Kidney (tissue), 14 donors: ENCODE measurements around the gene LNX1. TPM values are rescaled to one million over a fixed set of nuclear protein-coding genes. Genes with fewer than 3 reads are reported as not detected.

Source experiments
- DNase-seq, 5 donors: peaks; one replicate each; pipeline ENCODE4 v3.0.0-alpha.2; 2013 to 2020
- FAIRE-seq: peaks from 2 replicates; lab custom pipeline; 2012; peaks lifted over from hg19 to GRCh38; lab: Jason Lieb, UNC
- H3K27ac ChIP-seq, 2 donors: one replicate each; pipeline ENCODE4 v1.7.0; 2013; ENCODE audit warnings: low read depth in 2 of 2, low read length in 2 of 2, inconsistent platforms in 1 of 2
- H3K27me3 ChIP-seq: one replicate; pipeline ENCODE4 v1.7.1; 2013; ENCODE audit warnings: low read length, inconsistent platforms; ENCODE audit not compliant: control insufficient read depth, insufficient read depth
- H3K36me3 ChIP-seq, 3 donors: one replicate each; pipeline versions ENCODE4 v1.7.0 to v1.7.1; 2013; ENCODE audit warnings: low read length in 3 of 3, control low read depth in 1 of 3, inconsistent platforms in 1 of 3; ENCODE audit not compliant: insufficient read depth in 3 of 3, control insufficient read depth in 2 of 3
- H3K4me1 ChIP-seq, 3 donors: one replicate each; pipeline versions ENCODE4 v1.7.0 to v1.7.1; 2013; ENCODE audit warnings: low read length in 3 of 3, inconsistent platforms in 1 of 3, low read depth in 1 of 3; ENCODE audit not compliant: control insufficient read depth in 2 of 3, insufficient read depth in 2 of 3
- H3K4me3 ChIP-seq, 3 donors: one replicate each; pipeline versions ENCODE4 v1.7.0 to v1.8.1; 2013; ENCODE audit warnings: low read length in 3 of 3, control low read depth in 1 of 3, inconsistent platforms in 1 of 3
- H3K9ac ChIP-seq, 3 donors: one replicate each; pipeline versions ENCODE4 v1.7.0 to v1.7.1; 2013; ENCODE audit warnings: low read length in 3 of 3, control low read depth in 1 of 3, inconsistent platforms in 1 of 3
- H3K9me3 ChIP-seq, 3 donors: one replicate each; pipeline versions ENCODE4 v1.7.0 to v1.7.1; 2013; ENCODE audit warnings: low read length in 3 of 3, control low read depth in 1 of 3, inconsistent platforms in 1 of 3; ENCODE audit not compliant: control insufficient read depth in 2 of 3, insufficient read depth in 1 of 3
- CTCF ChIP-seq: IDR thresholded peaks from 3 replicates; pipeline ENCODE4 v1.5.1; 2012; ENCODE audit warnings: mild to moderate bottlenecking, moderate library complexity, borderline replicate concordance; ENCODE audit not compliant: insufficient read depth; ENCODE audit errors: extremely low read depth
- intact Hi-C: fragments of 100-400 bp; cut with DNase I; formaldehyde crosslinking; loops from one replicate; pipeline ENCODE4 v1.11.1; 2022
- polyA plus RNA-seq: library from polyadenylated mRNA; stranded (reverse); fragments of 350-450 nt; fragmentation: Illumina TruSeq; extraction: RNeasy Lipid Tissue Mini Kit (QIAGEN cat#74804); gene quantifications from one replicate; pipeline ENCODE4 v1.2.3, GENCODE V29; 2014; ENCODE audit warnings: low read depth, low replicate concordance; ENCODE audit not compliant: insufficient read depth
- total RNA-seq: library from RNA; stranded (reverse); fragmentation: NEBNext Ultra II Directional; extraction: Animal tissue kit (Norgen Biotek cat#: 25700); gene quantifications from one replicate; pipeline ENCODE4 v1.2.1, GENCODE V29; 2021
- donor health status: control.
- donor health status: control.
- donor health status: control.
- donor health status: control.
- donor health status: control.
- donor health status: DM: yes; HTN: yes; CAD: no.
- donor health status: Normal renal cell carcinoma (clear cell type).

LNX1 gene
- total and polyA plus RNA-seq, 2 donors from 2014 or later = 10.2 to 25.6 TPM

GRCh38 chr4:53551958-53552357 lies 39.3 kb downstream of the LNX1 start:
- intact Hi-C loops = no loop called here
- no peak for TF ChIP-seq CTCF
- no peak overlapping the region for H3K27ac ChIP-seq
- H3K27me3 ChIP-seq = no peaks in the 10 kb centered on the region
- no peaks in the 10 kb centered on the region for H3K9me3 ChIP-seq
- H3K4me1 ChIP-seq = peaks cover 0 to 3% (median 0%) of the 10 kb centered on the region in 3 donors
- H3K9ac ChIP-seq = no peak overlapping the region
- H3K4me3 ChIP-seq = no peak overlapping the region
- FAIRE-seq (no peak), DNase-seq (no peak)
- H3K36me3 ChIP-seq = no peaks in the 10 kb centered on the region

- FAIRE-seq (no peak), DNase-seq (no peak)
- peaks cover 0 to 3% (median 0%) of the 10 kb centered on the region in 3 donors for H3K4me1 ChIP-seq
- H3K9ac ChIP-seq = no peak overlapping the region
- no peak overlapping the region for H3K4me3 ChIP-seq
- no peak for TF ChIP-seq CTCF
- intact Hi-C loops = no loop called here
- H3K36me3 ChIP-seq = no peaks in the 10 kb centered on the region
- no peak overlapping the region for H3K27ac ChIP-seq
- H3K9me3 ChIP-seq = no peaks in the 10 kb centered on the region
- no peaks in the 10 kb centered on the region for H3K27me3 ChIP-seq
Observed at GRCh38 chr4:53551281-53551864, 39.9 kb downstream of the LNX1 start.

- Histone ChIP-seq H3K4me3 (no peak overlapping the region), H3K9ac (no peak overlapping the region), H3K36me3 (no peaks in the 10 kb centered on the region), H3K9me3 (no peaks in the 10 kb centered on the region), H3K4me1 (no peaks in the 10 kb centered on the region), H3K27me3 (no peaks in the 10 kb centered on the region), H3K27ac (no peak overlapping the region)
- FAIRE-seq = no peak
- DNase-seq = no peak
- TF ChIP-seq CTCF = no peak
- intact Hi-C loops = no loop called here
Observed at GRCh38 chr4:53548662-53549061, 42.6 kb downstream of the LNX1 start.

- Histone ChIP-seq H3K36me3 (no peaks in the 10 kb centered on the region), H3K27me3 (no peaks in the 10 kb centered on the region), H3K9ac (no peak overlapping the region), H3K4me1 (no peaks in the 10 kb centered on the region), H3K9me3 (no peaks in the 10 kb centered on the region), H3K4me3 (no peak overlapping the region), H3K27ac (no peak overlapping the region)
- no peak for FAIRE-seq
- TF ChIP-seq CTCF = no peak
- no peak for DNase-seq
- intact Hi-C loops = no loop called here
Observed at GRCh38 chr4:53547983-53548382, 43.3 kb downstream of the LNX1 start.
